ENCODE measurements around the gene FLYWCH1. TPM values are rescaled to one million over a fixed set of nuclear protein-coding genes. Genes with fewer than 3 reads are reported as not detected.
"Not testable (repeated sequence)": the region's sequence is repeated elsewhere in the genome, so short reads cannot be mapped to it uniquely, and the experiment has no call there.

Gene FLYWCH1
- total RNA-seq, 1 donor from 2014 or later = 65.4 TPM

GRCh38 chr16:2923481-2923880 lies 11.8 kb downstream of the FLYWCH1 start:
- Mint-ChIP-seq H3K27ac (no peak overlapping the region), H3K4me3 (ENCODE audit: low read depth) (no peak overlapping the region), H3K36me3 (ENCODE audit: low read depth) (peaks cover 21% of the 10 kb centered on the region), H3K9me3 (no peaks in the 10 kb centered on the region), H3K4me1 (ENCODE audit: low read depth) (peaks cover 18% of the 10 kb centered on the region), H3K27me3 (ENCODE audit: low read depth) (no peaks in the 10 kb centered on the region)
- DNase-seq (ENCODE audit: low spot score) = no peak
- intact Hi-C loops (cut with micrococcal nuclease) = no loop called here

GRCh38 chr16:2924901-2925755 lies 13.4 kb downstream of the FLYWCH1 start:
- Mint-ChIP-seq H3K4me3 (ENCODE audit: low read depth) (no peak overlapping the region), H3K4me1 (ENCODE audit: low read depth) (peaks cover 14% of the 10 kb centered on the region), H3K27ac (no peak overlapping the region), H3K36me3 (ENCODE audit: low read depth) (peaks cover 11% of the 10 kb centered on the region), H3K9me3 (no peaks in the 10 kb centered on the region), H3K27me3 (ENCODE audit: low read depth) (no peaks in the 10 kb centered on the region)
- no peak for DNase-seq (ENCODE audit: low spot score)
- intact Hi-C loops (cut with micrococcal nuclease) = no loop called here

GRCh38 chr16:2925951-2926649 lies 14.4 kb downstream of the FLYWCH1 start:
- intact Hi-C loops (cut with micrococcal nuclease) = loop anchor here (2.0 kb wide), 1 partner anchor 51 kb away; no protein-coding TSS in a partner anchor
- peaks cover 14% of the 10 kb centered on the region for H3K4me1 Mint-ChIP-seq (ENCODE audit: low read depth)
- no peak overlapping the region for H3K4me3 Mint-ChIP-seq (ENCODE audit: low read depth)
- H3K27me3 Mint-ChIP-seq (ENCODE audit: low read depth) = no peaks in the 10 kb centered on the region
- H3K36me3 Mint-ChIP-seq (ENCODE audit: low read depth) = peaks cover 9% of the 10 kb centered on the region
- DNase-seq (ENCODE audit: low spot score) = no peak
- H3K9me3 Mint-ChIP-seq = no peaks in the 10 kb centered on the region
- no peak overlapping the region for H3K27ac Mint-ChIP-seq

GRCh38 chr16:2926650-2926999 lies 14.9 kb downstream of the FLYWCH1 start:
- Mint-ChIP-seq H3K36me3 (ENCODE audit: low read depth) (peaks cover 8% of the 10 kb centered on the region), H3K27ac (no peak overlapping the region), H3K9me3 (no peaks in the 10 kb centered on the region), H3K4me3 (ENCODE audit: low read depth) (no peak overlapping the region), H3K27me3 (ENCODE audit: low read depth) (no peaks in the 10 kb centered on the region), H3K4me1 (ENCODE audit: low read depth) (peaks cover 14% of the 10 kb centered on the region)
- no peak for DNase-seq (ENCODE audit: low spot score)
- intact Hi-C loops (cut with micrococcal nuclease) = loop anchor here (2.0 kb wide), 1 partner anchor 52 kb away; no protein-coding TSS in a partner anchor

GRCh38 chr16:2927010-2927646 lies 15.4 kb downstream of the FLYWCH1 start:
- Mint-ChIP-seq H3K9me3 (no peaks in the 10 kb centered on the region), H3K27me3 (ENCODE audit: low read depth) (no peaks in the 10 kb centered on the region), H3K4me1 (ENCODE audit: low read depth) (peaks cover 14% of the 10 kb centered on the region), H3K36me3 (ENCODE audit: low read depth) (peaks cover 5% of the 10 kb centered on the region), H3K4me3 (ENCODE audit: low read depth) (no peak overlapping the region), H3K27ac (no peak overlapping the region)
- DNase-seq (ENCODE audit: low spot score) = peak; percentile 83
- intact Hi-C loops (cut with micrococcal nuclease) = loop anchor here (2.0 kb wide), 1 partner anchor 52 kb away; no protein-coding TSS in a partner anchor

GRCh38 chr16:2928151-2928550 lies 16.4 kb downstream of the FLYWCH1 start:
- intact Hi-C loops (cut with micrococcal nuclease); H3K36me3 Mint-ChIP-seq (ENCODE audit: low read depth); DNase-seq (ENCODE audit: low spot score); H3K27me3 Mint-ChIP-seq (ENCODE audit: low read depth); H3K4me3 Mint-ChIP-seq (ENCODE audit: low read depth); H3K27ac Mint-ChIP-seq; H3K9me3 Mint-ChIP-seq: not testable (repeated sequence)
- peaks cover 14% of the 10 kb centered on the region for H3K4me1 Mint-ChIP-seq (ENCODE audit: low read depth)

- Mint-ChIP-seq H3K4me1 (ENCODE audit: low read depth) (peaks cover 14% of the 10 kb centered on the region), H3K27me3 (ENCODE audit: low read depth) (no peaks in the 10 kb centered on the region), H3K4me3 (ENCODE audit: low read depth) (no peak overlapping the region), H3K36me3 (ENCODE audit: low read depth) (peaks cover 4% of the 10 kb centered on the region), H3K9me3 (no peaks in the 10 kb centered on the region), H3K27ac (no peak overlapping the region)
- intact Hi-C loops (cut with micrococcal nuclease) = no loop called here
- no peak for DNase-seq (ENCODE audit: low spot score)
These were observed 17.1 kb downstream of the FLYWCH1 start for GRCh38 chr16:2928796-2929195.

GRCh38 chr16:2929693-2930092 lies 18.0 kb downstream of the FLYWCH1 start:
- Mint-ChIP-seq H3K36me3 (ENCODE audit: low read depth) (peaks cover 12% of the 10 kb centered on the region), H3K9me3 (no peaks in the 10 kb centered on the region), H3K4me1 (ENCODE audit: low read depth) (peaks cover 17% of the 10 kb centered on the region), H3K27me3 (ENCODE audit: low read depth) (no peaks in the 10 kb centered on the region), H3K4me3 (ENCODE audit: low read depth) (no peak overlapping the region), H3K27ac (no peak overlapping the region)
- intact Hi-C loops (cut with micrococcal nuclease) = no loop called here
- no peak for DNase-seq (ENCODE audit: low spot score)

- no peak overlapping the region for H3K27ac Mint-ChIP-seq
- H3K4me1 Mint-ChIP-seq (ENCODE audit: low read depth) = peaks cover 19% of the 10 kb centered on the region
- H3K9me3 Mint-ChIP-seq = no peaks in the 10 kb centered on the region
- peaks cover 14% of the 10 kb centered on the region for H3K36me3 Mint-ChIP-seq (ENCODE audit: low read depth)
- DNase-seq (ENCODE audit: low spot score) = no peak
- intact Hi-C loops (cut with micrococcal nuclease) = no loop called here
- no peak overlapping the region for H3K4me3 Mint-ChIP-seq (ENCODE audit: low read depth)
- H3K27me3 Mint-ChIP-seq (ENCODE audit: low read depth) = no peaks in the 10 kb centered on the region
These were observed 18.5 kb downstream of the FLYWCH1 start for GRCh38 chr16:2930236-2930635.

- H3K4me3 Mint-ChIP-seq (ENCODE audit: low read depth); DNase-seq (ENCODE audit: low spot score); H3K27ac Mint-ChIP-seq; H3K9me3 Mint-ChIP-seq; H3K27me3 Mint-ChIP-seq (ENCODE audit: low read depth); intact Hi-C loops (cut with micrococcal nuclease): not testable (repeated sequence)
- Mint-ChIP-seq H3K36me3 (ENCODE audit: low read depth) (peaks cover 20% of the 10 kb centered on the region), H3K4me1 (ENCODE audit: low read depth) (peaks cover 21% of the 10 kb centered on the region)
These were observed 19.6 kb downstream of the FLYWCH1 start for GRCh38 chr16:2931231-2931914.

- Mint-ChIP-seq H3K9me3 (no peaks in the 10 kb centered on the region), H3K4me1 (ENCODE audit: low read depth) (peaks cover 9% of the 10 kb centered on the region), H3K27ac (no peak overlapping the region), H3K36me3 (ENCODE audit: low read depth) (peaks cover 20% of the 10 kb centered on the region), H3K4me3 (ENCODE audit: low read depth) (no peak overlapping the region), H3K27me3 (ENCODE audit: low read depth) (no peaks in the 10 kb centered on the region)
- DNase-seq (ENCODE audit: low spot score) = no peak
- intact Hi-C loops (cut with micrococcal nuclease) = no loop called here
These were observed 21.4 kb downstream of the FLYWCH1 start for GRCh38 chr16:2933136-2933535.

GRCh38 chr16:2933701-2934100 lies 22.0 kb downstream of the FLYWCH1 start:
- Mint-ChIP-seq H3K4me1 (ENCODE audit: low read depth) (peaks cover 9% of the 10 kb centered on the region), H3K27me3 (ENCODE audit: low read depth) (no peaks in the 10 kb centered on the region), H3K4me3 (ENCODE audit: low read depth) (no peak overlapping the region), H3K27ac (no peak overlapping the region), H3K9me3 (no peaks in the 10 kb centered on the region), H3K36me3 (ENCODE audit: low read depth) (peaks cover 22% of the 10 kb centered on the region)
- DNase-seq (ENCODE audit: low spot score) = no peak
- intact Hi-C loops (cut with micrococcal nuclease) = no loop called here
